Calu3 (cell line): Measurements from ENCODE around the gene FAM98C. TPM values are rescaled to one million over a fixed set of nuclear protein-coding genes. Genes with fewer than 3 reads are reported as not detected.

Experiments used
- BruUV-seq: library from RNA; stranded (reverse); fragments of 400-500 nt; replicated peaks from 2 replicates; lab custom pipeline; 2021; lab: Mats Ljungman, UMichigan
- CTCF ChIA-PET: fragments of 300-600 bp; sonication (Branson Sonifier 250); formaldehyde crosslinking; loops from one replicate; lab custom pipeline; 2022; ENCODE audit warnings: antibody characterized with exemption; lab: Charles Lee
- DNase-seq: peaks from one replicate; pipeline ENCODE4 v3.0.0; 2022
- H3K27ac Mint-ChIP-seq: one replicate; pipeline ENCODE4 v1.8.0; 2022; ENCODE audit warnings: mixed read lengths; ENCODE audit not compliant: unreplicated experiment
- H3K27me3 Mint-ChIP-seq: one replicate; pipeline ENCODE4 v1.8.0; 2022; ENCODE audit warnings: mixed read lengths; ENCODE audit not compliant: unreplicated experiment
- H3K36me3 Mint-ChIP-seq: one replicate; pipeline ENCODE4 v1.8.0; 2022; ENCODE audit warnings: mild to moderate bottlenecking, moderate library complexity, mixed read lengths; ENCODE audit not compliant: insufficient read depth, unreplicated experiment
- H3K4me1 Mint-ChIP-seq: one replicate; pipeline ENCODE4 v1.8.0; 2022; ENCODE audit warnings: mild to moderate bottlenecking, low read depth, mixed read lengths; ENCODE audit not compliant: unreplicated experiment
- H3K4me3 Mint-ChIP-seq: one replicate; pipeline ENCODE4 v1.8.0; 2022; ENCODE audit warnings: mild to moderate bottlenecking, low read depth, moderate library complexity, mixed read lengths; ENCODE audit not compliant: unreplicated experiment
- H3K9me3 Mint-ChIP-seq: one replicate; pipeline ENCODE4 v1.8.0; 2022; ENCODE audit warnings: low read depth, mixed read lengths; ENCODE audit not compliant: unreplicated experiment
- intact Hi-C: fragments of 100-400 bp; cut with micrococcal nuclease; formaldehyde crosslinking; loops from one replicate; pipeline ENCODE4 v1.10.0; 2022; ENCODE audit not compliant: unreplicated experiment
- total RNA-seq: library from RNA; stranded (reverse); gene quantifications from 2 replicates; pipeline ENCODE4 v1.2.3, GENCODE V29; 2022
- TF ChIP-seq, protein P1 (sequence below): fragments of 200-600 bp; IDR thresholded peaks from one replicate; pipeline ENCODE4 v1.8.0; 2022; ENCODE audit warnings: antibody characterized with exemption; ENCODE audit not compliant: unreplicated experiment

The FAM98C gene
- total RNA-seq, 1 experiment from 2014 or later = 31.4 TPM

GRCh38 chr19:38451629-38452028 lies 48.7 kb downstream of the FAM98C start:
- H3K4me1 Mint-ChIP-seq = no peaks in the 10 kb centered on the region
- peaks cover 64% of the 10 kb centered on the region for H3K27me3 Mint-ChIP-seq
- CTCF ChIA-PET = no interaction called here
- no peaks in the 10 kb centered on the region for H3K36me3 Mint-ChIP-seq
- no TSS peak for BruUV-seq
- no peak for DNase-seq
- TF ChIP-seq, protein P1, sequence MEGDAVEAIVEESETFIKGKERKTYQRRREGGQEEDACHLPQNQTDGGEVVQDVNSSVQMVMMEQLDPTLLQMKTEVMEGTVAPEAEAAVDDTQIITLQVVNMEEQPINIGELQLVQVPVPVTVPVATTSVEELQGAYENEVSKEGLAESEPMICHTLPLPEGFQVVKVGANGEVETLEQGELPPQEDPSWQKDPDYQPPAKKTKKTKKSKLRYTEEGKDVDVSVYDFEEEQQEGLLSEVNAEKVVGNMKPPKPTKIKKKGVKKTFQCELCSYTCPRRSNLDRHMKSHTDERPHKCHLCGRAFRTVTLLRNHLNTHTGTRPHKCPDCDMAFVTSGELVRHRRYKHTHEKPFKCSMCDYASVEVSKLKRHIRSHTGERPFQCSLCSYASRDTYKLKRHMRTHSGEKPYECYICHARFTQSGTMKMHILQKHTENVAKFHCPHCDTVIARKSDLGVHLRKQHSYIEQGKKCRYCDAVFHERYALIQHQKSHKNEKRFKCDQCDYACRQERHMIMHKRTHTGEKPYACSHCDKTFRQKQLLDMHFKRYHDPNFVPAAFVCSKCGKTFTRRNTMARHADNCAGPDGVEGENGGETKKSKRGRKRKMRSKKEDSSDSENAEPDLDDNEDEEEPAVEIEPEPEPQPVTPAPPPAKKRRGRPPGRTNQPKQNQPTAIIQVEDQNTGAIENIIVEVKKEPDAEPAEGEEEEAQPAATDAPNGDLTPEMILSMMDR = no peak
- intact Hi-C loops = no loop called here
- H3K27ac Mint-ChIP-seq = no peak overlapping the region
- H3K9me3 Mint-ChIP-seq = no peaks in the 10 kb centered on the region
- no peak overlapping the region for H3K4me3 Mint-ChIP-seq

DNA sequence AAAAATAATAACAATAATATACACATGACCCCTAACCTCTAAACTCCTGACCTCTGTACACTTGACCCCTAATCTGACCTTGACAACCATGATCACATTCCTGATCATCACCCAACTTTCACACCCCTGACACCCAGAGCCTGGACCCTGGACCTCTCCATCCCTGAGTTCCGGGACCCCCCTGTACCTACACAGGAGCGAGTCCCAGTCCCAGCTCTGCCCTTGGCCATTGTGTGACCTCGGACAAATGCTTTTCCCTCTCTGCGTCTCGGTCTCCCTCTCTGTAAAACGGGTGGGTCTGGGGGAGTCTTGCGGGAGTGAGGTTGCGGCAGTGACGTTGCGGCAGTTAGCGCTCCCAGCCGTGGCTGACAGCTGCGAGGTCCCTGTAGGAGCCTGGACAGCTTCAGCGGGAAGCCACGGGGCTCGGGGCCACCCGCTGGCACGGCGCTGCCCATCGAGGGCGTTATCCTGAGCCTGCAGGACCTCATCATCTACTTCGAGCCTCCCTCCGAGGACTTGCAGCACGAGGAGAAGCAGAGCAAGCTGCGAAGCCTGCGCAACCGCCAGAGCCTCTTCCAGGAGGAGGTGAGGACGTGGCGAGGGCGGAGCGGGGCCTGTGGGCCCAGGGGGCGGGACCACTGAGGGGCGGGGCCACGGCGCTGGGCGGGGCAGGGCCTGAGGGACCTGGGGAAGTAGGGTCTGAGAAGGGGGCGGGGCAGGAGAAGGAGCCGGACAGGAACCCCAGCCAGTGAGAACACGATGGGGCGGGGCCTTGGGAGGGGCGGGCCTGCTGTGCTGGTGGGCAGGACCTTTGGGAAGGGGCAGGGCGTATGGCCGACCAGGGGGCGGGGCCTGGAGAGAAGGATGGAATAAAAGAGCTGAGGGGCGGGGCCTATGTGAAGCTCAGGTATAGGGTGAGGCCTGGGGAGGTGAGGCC lies 49.8 kb downstream of the FAM98C start:
- peak; percentile 6 for DNase-seq
- Mint-ChIP-seq H3K27ac (no peak overlapping the region), H3K27me3 (peaks cover 72% of the 10 kb centered on the region), H3K36me3 (no peaks in the 10 kb centered on the region), H3K4me3 (no peak overlapping the region), H3K9me3 (no peaks in the 10 kb centered on the region), H3K4me1 (no peaks in the 10 kb centered on the region)
- no TSS peak for BruUV-seq
- TF ChIP-seq, protein P1 = no peak
- intact Hi-C loops = no loop called here
- CTCF ChIA-PET = no interaction called here

GRCh38 chr19:38453596-38453995 lies 50.7 kb downstream of the FAM98C start:
- CTCF ChIA-PET = no interaction called here
- Mint-ChIP-seq H3K36me3 (no peaks in the 10 kb centered on the region), H3K9me3 (no peaks in the 10 kb centered on the region), H3K4me1 (no peaks in the 10 kb centered on the region), H3K27me3 (peaks cover 71% of the 10 kb centered on the region), H3K27ac (no peak overlapping the region), H3K4me3 (no peak overlapping the region)
- no peak for DNase-seq
- TF ChIP-seq, protein P1 = no peak
- intact Hi-C loops = no loop called here
- no TSS peak for BruUV-seq

DNA sequence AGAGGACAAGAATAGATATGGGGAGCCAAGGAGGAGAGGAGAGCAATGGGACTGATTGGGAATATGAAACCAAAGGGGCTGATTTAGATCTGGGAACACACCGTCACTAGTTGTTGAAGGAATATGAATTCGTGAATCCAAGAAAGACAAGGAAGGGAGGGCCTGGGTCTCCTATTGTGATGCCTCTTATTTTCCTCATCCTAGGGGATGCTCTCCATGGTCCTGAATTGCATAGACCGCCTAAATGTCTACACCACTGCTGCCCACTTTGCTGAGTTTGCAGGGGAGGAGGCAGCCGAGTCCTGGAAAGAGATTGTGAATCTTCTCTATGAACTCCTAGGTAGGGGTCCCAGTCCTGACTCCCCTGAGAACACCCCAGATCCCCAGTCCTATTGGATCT lies 52.1 kb downstream of the FAM98C start:
- no peak overlapping the region for H3K4me3 Mint-ChIP-seq
- no peaks in the 10 kb centered on the region for H3K36me3 Mint-ChIP-seq
- peaks cover 71% of the 10 kb centered on the region for H3K27me3 Mint-ChIP-seq
- BruUV-seq = no TSS peak
- H3K27ac Mint-ChIP-seq = no peak overlapping the region
- TF ChIP-seq, protein P1 = no peak
- intact Hi-C loops = no loop called here
- DNase-seq = no peak
- no peaks in the 10 kb centered on the region for H3K9me3 Mint-ChIP-seq
- no peaks in the 10 kb centered on the region for H3K4me1 Mint-ChIP-seq
- CTCF ChIA-PET = no interaction called here
